Measurements from ENCODE around the gene NTMT1. TPM values are rescaled to one million over a fixed set of nuclear protein-coding genes. Genes with fewer than 3 reads are reported as not detected.
"Not testable (repeated sequence)": the region's sequence is repeated elsewhere in the genome, so short reads cannot be mapped to it uniquely, and the experiment has no call there.

The NTMT1 gene
- total RNA-seq, 1 experiment from 2014 or later: 84.8 TPM

DNA sequence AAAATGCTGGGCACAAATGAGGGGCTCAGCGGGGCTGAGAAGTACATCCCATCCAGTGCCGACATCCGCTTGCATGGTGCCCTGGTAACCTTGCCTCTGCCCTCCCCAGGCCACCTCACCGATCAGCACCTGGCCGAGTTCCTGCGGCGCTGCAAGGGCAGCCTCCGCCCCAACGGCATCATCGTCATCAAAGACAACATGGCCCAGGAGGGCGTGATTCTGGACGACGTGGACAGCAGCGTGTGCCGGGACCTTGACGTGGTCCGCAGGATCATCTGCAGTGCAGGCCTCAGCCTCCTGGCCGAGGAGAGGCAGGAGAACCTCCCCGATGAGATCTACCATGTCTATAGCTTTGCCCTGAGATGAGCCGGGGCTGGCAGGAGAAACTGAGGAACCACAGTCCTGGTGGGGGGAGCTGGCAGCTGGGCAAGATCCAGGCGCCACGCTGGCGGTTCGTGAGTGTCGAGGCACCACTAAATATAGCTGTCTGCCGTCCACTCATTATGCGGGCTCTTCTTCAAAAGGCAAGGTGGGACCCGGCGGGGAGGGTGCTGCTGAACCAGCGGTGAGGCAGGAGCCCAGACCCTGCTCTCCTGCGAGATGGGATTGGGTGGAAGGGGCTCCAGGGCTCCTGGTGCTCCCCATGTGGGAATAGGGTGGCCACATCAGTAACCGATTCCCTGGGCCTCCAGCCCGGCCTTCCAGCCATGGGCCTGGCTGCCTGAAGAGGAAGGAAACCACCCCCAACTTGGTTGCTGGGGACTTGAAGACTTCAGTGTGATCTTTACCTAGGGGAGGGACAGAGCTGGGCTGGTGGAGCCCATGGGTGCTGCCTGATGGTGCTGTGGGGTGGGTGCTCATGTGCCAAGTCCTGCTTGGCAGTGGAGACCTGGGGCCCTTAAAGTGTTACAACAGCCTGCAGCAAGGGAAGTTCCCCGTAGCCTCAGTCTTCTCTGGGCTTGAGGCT, 9.4 kb downstream of the NTMT1 start:
- Histone ChIP-seq H2AFZ (ENCODE audit: low read depth, low read length, poor library complexity, severe bottlenecking) (no peak overlapping the region), H3K79me2 (ENCODE audit: insufficient read depth, low read length) (peaks cover 83% of the 10 kb centered on the region)
- CTCF ChIA-PET: no interaction called here

DNA sequence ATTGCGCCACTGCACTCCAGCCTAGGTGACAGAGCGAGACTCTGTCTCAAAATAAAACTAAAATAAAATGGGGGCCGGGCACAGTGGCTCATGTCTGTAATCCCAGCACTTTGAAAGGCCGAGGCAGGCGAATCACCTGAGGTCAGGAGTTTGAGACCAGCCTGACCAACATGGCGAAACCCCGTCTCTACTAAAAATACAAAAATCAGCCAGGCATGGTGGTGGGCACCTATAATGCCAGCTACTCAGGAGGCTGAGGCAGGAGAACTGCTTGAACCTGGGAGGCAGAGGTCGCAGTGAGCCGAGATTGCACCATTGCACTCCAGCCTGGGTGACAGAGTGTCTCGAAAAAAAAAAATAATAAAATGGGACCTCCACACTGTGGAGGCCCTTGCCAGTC, 10.4 kb downstream of the NTMT1 start:
- POLR2A ChIA-PET: interaction anchor here (1.0 kb wide), 1 partner anchor 9 kb away, joined by 3 read pairs; no protein-coding TSS in a partner anchor
- ATAC-seq; H2AFZ ChIP-seq (ENCODE audit: low read depth, low read length, poor library complexity, severe bottlenecking); H3K9ac ChIP-seq (ENCODE audit: low read length); H3K4me3 ChIP-seq (replicated peaks in 1 of 2; ENCODE audit: low read depth in 1 of 2, low read length in 2 of 2); H3K9me2 ChIP-seq (ENCODE audit: insufficient read depth); H3K27me3 ChIP-seq (ENCODE audit: insufficient read depth, low read length); BruUV-seq (replicated peaks); RAD21 ChIA-PET (ENCODE audit: low non-redundant PET in 1 of 2, low total read pairs in 2 of 2, uncharacterized antibody in 2 of 2, unreplicated experiment in 2 of 2); H3K27ac ChIP-seq (ENCODE audit: low read depth, low read length); H3K9me3 ChIP-seq (ENCODE audit: control insufficient read depth in 1 of 2, insufficient read depth in 1 of 2, low read depth in 1 of 2, low read length in 2 of 2); intact Hi-C loops (cut with micrococcal nuclease); H4K20me1 ChIP-seq (ENCODE audit: insufficient read depth); CTCF ChIA-PET; H3K4me2 ChIP-seq (ENCODE audit: low read length); DNase-seq (ENCODE audit: low read depth, low spot score): not testable (repeated sequence)
- H3K4me1 ChIP-seq (ENCODE audit: control insufficient read depth in 1 of 2, insufficient read depth in 2 of 2, low read length in 2 of 2): peaks cover 10 to 11% of the 10 kb centered on the region in 2 experiments; a peak in 3 of 4 replicates
- H3K36me3 ChIP-seq (ENCODE audit: control insufficient read depth in 1 of 2, insufficient read depth in 2 of 2, low read length in 2 of 2): peaks cover 39 to 51% of the 10 kb centered on the region in 2 experiments
- H3K79me2 ChIP-seq (ENCODE audit: insufficient read depth, low read length): peaks cover 83% of the 10 kb centered on the region

More for the DNA sequence above, 9.4 kb downstream of the NTMT1 start:
- no peaks in the 10 kb centered on the region for H3K9me2 ChIP-seq (ENCODE audit: insufficient read depth)
- ATAC-seq (no peak), DNase-seq (ENCODE audit: low read depth, low spot score) (no peak)
- H3K27ac ChIP-seq (ENCODE audit: low read depth, low read length): no peak overlapping the region
- no peaks in the 10 kb centered on the region for H3K9me3 ChIP-seq (ENCODE audit: control insufficient read depth in 1 of 2, insufficient read depth in 1 of 2, low read depth in 1 of 2, low read length in 2 of 2)
- BruUV-seq (replicated peaks): no TSS peak
- peaks cover 39 to 59% of the 10 kb centered on the region in 2 experiments for H3K36me3 ChIP-seq (ENCODE audit: control insufficient read depth in 1 of 2, insufficient read depth in 2 of 2, low read length in 2 of 2)
- ChIA-PET POLR2A (no interaction called here), RAD21 (ENCODE audit: low non-redundant PET in 1 of 2, low total read pairs in 2 of 2, uncharacterized antibody in 2 of 2, unreplicated experiment in 2 of 2) (no interaction called here)
- H3K4me2 ChIP-seq (ENCODE audit: low read length): no peak overlapping the region
- intact Hi-C loops (cut with micrococcal nuclease): no loop called here
- TF ChIP-seq TCF7L2 (IDR thresholded peaks at IDR 0.05; ENCODE audit: borderline replicate concordance, extremely low read depth, insufficient read depth, insufficient read length) (no peak), SIN3A (IDR thresholded peaks at IDR 0.05; ENCODE audit: low read depth) (no peak), RAD21 (IDR thresholded peaks at IDR 0.05; ENCODE audit: low read depth) (no peak), CBX3 (IDR thresholded peaks at IDR 0.05; ENCODE audit: low read depth) (no peak), YY1 (IDR thresholded peaks at IDR 0.05; ENCODE audit: extremely low read depth, insufficient replicate concordance, low read depth, low read length) (no peak), ZNF274 (IDR thresholded peaks at IDR 0.05; ENCODE audit: low read depth, low read length) (no peak), ZFX (IDR thresholded peaks at IDR 0.05) (no peak), FOSL1 (IDR thresholded peaks at IDR 0.05; ENCODE audit: low read depth) (no peak), SP1 (IDR thresholded peaks at IDR 0.05; ENCODE audit: low read depth) (no peak), POLR2AphosphoS5 (IDR thresholded peaks at IDR 0.05; ENCODE audit: low read depth, low read length) (no peak), EZH2 (IDR thresholded peaks at IDR 0.05) (no peak), CEBPB (IDR thresholded peaks at IDR 0.05; ENCODE audit: low read depth) (no peak), POLR2A (IDR thresholded peaks at IDR 0.05; ENCODE audit: borderline replicate concordance, extremely low read depth, insufficient read depth, insufficient read length) (no peak), JUND (IDR thresholded peaks at IDR 0.05) (no peak)
- TF ChIP-seq, protein P1, sequence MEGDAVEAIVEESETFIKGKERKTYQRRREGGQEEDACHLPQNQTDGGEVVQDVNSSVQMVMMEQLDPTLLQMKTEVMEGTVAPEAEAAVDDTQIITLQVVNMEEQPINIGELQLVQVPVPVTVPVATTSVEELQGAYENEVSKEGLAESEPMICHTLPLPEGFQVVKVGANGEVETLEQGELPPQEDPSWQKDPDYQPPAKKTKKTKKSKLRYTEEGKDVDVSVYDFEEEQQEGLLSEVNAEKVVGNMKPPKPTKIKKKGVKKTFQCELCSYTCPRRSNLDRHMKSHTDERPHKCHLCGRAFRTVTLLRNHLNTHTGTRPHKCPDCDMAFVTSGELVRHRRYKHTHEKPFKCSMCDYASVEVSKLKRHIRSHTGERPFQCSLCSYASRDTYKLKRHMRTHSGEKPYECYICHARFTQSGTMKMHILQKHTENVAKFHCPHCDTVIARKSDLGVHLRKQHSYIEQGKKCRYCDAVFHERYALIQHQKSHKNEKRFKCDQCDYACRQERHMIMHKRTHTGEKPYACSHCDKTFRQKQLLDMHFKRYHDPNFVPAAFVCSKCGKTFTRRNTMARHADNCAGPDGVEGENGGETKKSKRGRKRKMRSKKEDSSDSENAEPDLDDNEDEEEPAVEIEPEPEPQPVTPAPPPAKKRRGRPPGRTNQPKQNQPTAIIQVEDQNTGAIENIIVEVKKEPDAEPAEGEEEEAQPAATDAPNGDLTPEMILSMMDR (IDR thresholded peaks at IDR 0.05 in 2 of 3, conservative IDR thresholded peaks at IDR 0.05 in 1 of 3; ENCODE audit: borderline replicate concordance in 1 of 3, insufficient read depth in 1 of 3, low read depth in 2 of 3, low read length in 2 of 3): no peak
- TF ChIP-seq, protein P2, sequence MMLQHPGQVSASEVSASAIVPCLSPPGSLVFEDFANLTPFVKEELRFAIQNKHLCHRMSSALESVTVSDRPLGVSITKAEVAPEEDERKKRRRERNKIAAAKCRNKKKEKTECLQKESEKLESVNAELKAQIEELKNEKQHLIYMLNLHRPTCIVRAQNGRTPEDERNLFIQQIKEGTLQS (IDR thresholded peaks at IDR 0.05): no peak
- H3K4me3 ChIP-seq (replicated peaks in 1 of 2; ENCODE audit: low read depth in 1 of 2, low read length in 2 of 2): no peak overlapping the region
- peaks cover 5% of the 10 kb centered on the region; the same call in 1 of the 2 replicates for H4K20me1 ChIP-seq (ENCODE audit: insufficient read depth)
- H3K9ac ChIP-seq (ENCODE audit: low read length): no peak overlapping the region
- peaks cover 2 to 3% of the 10 kb centered on the region in 2 experiments; a peak in 3 of 4 replicates for H3K4me1 ChIP-seq (ENCODE audit: control insufficient read depth in 1 of 2, insufficient read depth in 2 of 2, low read length in 2 of 2)
- no peaks in the 10 kb centered on the region for H3K27me3 ChIP-seq (ENCODE audit: insufficient read depth, low read length)

All from HCT116 (cell line).